Esophagus squamous epithelium (tissue), 4 donors: ENCODE measurements around the gene KLK6.
"Not testable (repeated sequence)": the region's sequence is repeated elsewhere in the genome, so short reads cannot be mapped to it uniquely, and the experiment has no call there.

Source experiments
- CTCF ChIP-seq, 6 experiments: fragments of 450-650 bp in 4 of 6; fragments of 200-600 bp in 2 of 6; sonication (generic) in 2 of 6; IDR thresholded peaks; one replicate each; pipeline ENCODE4 v1.5.1; 2016 to 2019; ENCODE audit warnings: antibody characterized with exemption in 6 of 6, mild to moderate bottlenecking in 4 of 6, moderate library complexity in 4 of 6
- POLR2A ChIP-seq, 4 donors: fragments of 450-650 bp; IDR thresholded peaks; one replicate each; pipeline ENCODE4 v1.6.1; 2017; ENCODE audit warnings: antibody characterized with exemption in 4 of 4, mild to moderate bottlenecking in 4 of 4, moderate library complexity in 3 of 4

- TF ChIP-seq POLR2A, CTCF (IDR thresholded peaks at IDR 0.05): not testable (repeated sequence)
Observed at GRCh38 chr19:50984416-50984815, 15.0 kb upstream of the KLK6 start.
